K562 (cell line): Measurements from ENCODE around the gene WASL. TPM values are rescaled to one million over a fixed set of nuclear protein-coding genes. Genes with fewer than 3 reads are reported as not detected.

Experiments
- ATAC-seq: fragments of 200-7000 bp; cut with Tn5 transposase; 3 replicates; pipeline ENCODE4 v1.9.1; 2020; ENCODE audit warnings: moderate library complexity
- BruUV-seq: library from RNA; stranded (reverse); fragments of 400-500 nt; replicated peaks from 2 replicates; lab custom pipeline; 2021; lab: Mats Ljungman, UMichigan
- CTCF ChIA-PET: fragments of 300-600 bp; formaldehyde crosslinking; extraction: SDS; loops from one replicate; lab custom pipeline; 2021; ENCODE audit warnings: low intra/inter-chr PET ratio; lab: Yijun Ruan, JAX
- POLR2A ChIA-PET: fragments of 300-600, 350-650 bp; sonication (Branson Sonifier 250); formaldehyde crosslinking; extraction: SDS; loops from one replicate; lab custom pipeline; 2021; ENCODE audit warnings: antibody characterized with exemption, inconsistent platforms; lab: Yijun Ruan, JAX
- DNase-seq, 4 experiments: peaks; one replicate each; pipeline versions ENCODE4 v3.0.0 to v3.0.0-alpha.2; 2011 to 2018; ENCODE audit warnings: low spot score in 3 of 4, mixed read lengths in 3 of 4; ENCODE audit errors: extremely low read depth in 1 of 4
- FAIRE-seq: peaks from 2 replicates; lab custom pipeline; 2011; peaks lifted over from hg19 to GRCh38; lab: Jason Lieb, UNC
- H2AFZ ChIP-seq: 2 replicates; pipeline ENCODE4 v1.6.0; 2011; ENCODE audit warnings: low read depth, low read length, control low read depth, inconsistent platforms
- H3K27ac ChIP-seq: fragments of 200-600 bp; 3 replicates; pipeline ENCODE4 v1.8.0; 2011; ENCODE audit warnings: low read depth, mild to moderate bottlenecking, control low read depth, inconsistent platforms, low read length, moderate library complexity, mixed read lengths; ENCODE audit errors: extremely low read depth
- H3K27me3 ChIP-seq, 2 experiments: fragments of 300-600 bp in 1 of 2; 2 replicates in 1 of 2; 3 replicates in 1 of 2; pipeline versions ENCODE4 v1.6.0 to v1.8.0; 2011; ENCODE audit warnings: inconsistent platforms in 2 of 2, low read length in 2 of 2, mild to moderate bottlenecking in 1 of 2, mixed read lengths in 1 of 2, moderate library complexity in 1 of 2; ENCODE audit not compliant: control insufficient read depth in 2 of 2, insufficient read depth in 2 of 2
- H3K36me3 ChIP-seq: fragments of 300-600 bp; 3 replicates; pipeline ENCODE4 v1.8.0; 2011; ENCODE audit warnings: mild to moderate bottlenecking, low read length, inconsistent platforms; ENCODE audit not compliant: control insufficient read depth, insufficient read depth
- H3K4me1 ChIP-seq, 2 experiments: fragments of 200-600 bp in 1 of 2; replicated peaks in 1 of 2; 2 replicates in 1 of 2; 3 replicates in 1 of 2; pipeline versions ENCODE4 v1.5.1 to v1.8.0; 2011; ENCODE audit warnings: inconsistent platforms in 2 of 2, low read length in 2 of 2, mild to moderate bottlenecking in 1 of 2, mixed read lengths in 1 of 2, moderate library complexity in 1 of 2; ENCODE audit not compliant: control insufficient read depth in 2 of 2, insufficient read depth in 2 of 2
- H3K4me2 ChIP-seq: 2 replicates; pipeline ENCODE4 v1.6.1; 2011; ENCODE audit warnings: low read length, control low read depth, inconsistent platforms, mixed read lengths; ENCODE audit not compliant: insufficient read depth
- H3K4me3 ChIP-seq: fragments of 200-600 bp; sonication (generic), shearing (Covaris generic); 2 replicates; pipeline ENCODE4 v1.5.1; 2016; ENCODE audit warnings: control low read depth, inconsistent platforms
- H3K79me2 ChIP-seq: fragments of 200-600 bp; 3 replicates; pipeline ENCODE4 v1.8.0; 2011; ENCODE audit warnings: low read length, inconsistent platforms; ENCODE audit not compliant: control insufficient read depth, insufficient read depth
- H3K9ac ChIP-seq, 2 experiments: 2 replicates each; pipeline versions ENCODE4 v1.6.0 to v1.6.1; 2011; ENCODE audit warnings: low read depth in 2 of 2, low read length in 2 of 2, control low read depth in 1 of 2, inconsistent platforms in 1 of 2, mild to moderate bottlenecking in 1 of 2, mixed read lengths in 1 of 2; ENCODE audit not compliant: insufficient read depth in 1 of 2
- H3K9me1 ChIP-seq: one replicate; pipeline ENCODE4 v1.6.0; 2011; ENCODE audit warnings: inconsistent platforms, mild to moderate bottlenecking, low read length, moderate library complexity; ENCODE audit not compliant: control insufficient read depth, insufficient read depth
- H3K9me3 ChIP-seq: replicated peaks from 2 replicates; pipeline ENCODE4 v1.5.1; 2011; ENCODE audit warnings: low read depth, low read length, inconsistent platforms; ENCODE audit not compliant: control insufficient read depth, insufficient read depth
- H4K20me1 ChIP-seq: replicated peaks from 2 replicates; pipeline ENCODE4 v1.6.1; 2011; ENCODE audit warnings: low read length, inconsistent platforms, mixed read lengths; ENCODE audit not compliant: control insufficient read depth, insufficient read depth
- ETS2 ChIP-seq: IDR thresholded peaks from 2 replicates; pipeline ENCODE4 v1.6.1; 2016; ENCODE audit warnings: borderline replicate concordance, missing genetic modification characterization, mild to moderate bottlenecking, moderate library complexity, missing compliant biosample characterization; ENCODE audit not compliant: poor library complexity, severe bottlenecking
- GATAD2A ChIP-seq: fragments of 450-650 bp; IDR thresholded peaks from 2 replicates; pipeline ENCODE4 v1.6.1; 2017
- MTA3 ChIP-seq: fragments of 450-650 bp; formaldehyde crosslinking; IDR thresholded peaks from 2 replicates; pipeline ENCODE4 v1.6.1; 2017; ENCODE audit warnings: mild to moderate bottlenecking, borderline replicate concordance
- SNRNP70 ChIP-seq: fragments of 200-400 bp; formaldehyde crosslinking; optimal IDR thresholded peaks from 2 replicates; pipeline ENCODE3; 2017; ENCODE audit warnings: low read depth, low read length
- THRAP3 ChIP-seq: fragments of 450-650 bp; IDR thresholded peaks from 2 replicates; pipeline ENCODE4 v1.6.1; 2016; ENCODE audit warnings: mild to moderate bottlenecking, inconsistent platforms, borderline replicate concordance
- ZNF384 ChIP-seq: IDR thresholded peaks from 2 replicates; pipeline ENCODE4 v1.6.1; 2012; ENCODE audit warnings: low read depth, low read length, improper control_type of control experiment
- WGBS: fragments of 100-300 bp; shearing (Covaris generic); methylation state at CpG from one replicate; pipeline ENCODE4 v1.1.6; 2016; ENCODE audit warnings: low coverage, mixed read lengths; ENCODE audit not compliant: insufficient coverage; ENCODE audit errors: missing lambda C conversion rate; 5-methylcytosine and 5-hydroxymethylcytosine counted together
- in situ Hi-C: fragments of 300-500 bp; cut with MboI; formaldehyde crosslinking; loops from 4 replicates; pipeline ENCODE4 v1.15.0; 2018; ENCODE audit warnings: inconsistent platforms, mixed read lengths
- intact Hi-C: fragments of 100-400 bp; cut with micrococcal nuclease; formaldehyde crosslinking; loops from 2 replicates; pipeline ENCODE4 v1.14.2; 2022
- polyA plus RNA-seq, 8 experiments: library from polyadenylated mRNA; depleted of rRNA in 4 of 8; stranded (reverse) in 5 of 8; unstranded in 3 of 8; fragments of >200 nt; fragmentation: Nextera tagmentation in 2 of 8; fragmentation: Illumina TruSeq in 1 of 8; extraction: Ambion mirVana in 2 of 8; extraction: Trizol in 1 of 8; gene quantifications; 2 replicates each; pipeline versions ENCODE4 v1.2.1 to v1.2.3, GENCODE V29; 2011 to 2014; ENCODE audit warnings: inconsistent platforms in 1 of 8, missing spikeins in 1 of 8
- total RNA-seq, 7 experiments: library from RNA; depleted of rRNA in 6 of 7; stranded (reverse); fragments of >200 nt in 6 of 7; fragmentation: Illumina TruSeq in 2 of 7; extraction: Trizol in 2 of 7; gene quantifications; 2 replicates each; pipeline versions ENCODE4 v1.2.1 to v1.2.3, GENCODE V29; 2011 to 2021; ENCODE audit warnings: low replicate concordance in 1 of 7
- TF ChIP-seq, protein P1 (sequence below): sonication (generic); IDR thresholded peaks from 2 replicates; pipeline ENCODE4 v1.6.1; 2016
- TF ChIP-seq, protein P2 (sequence below): IDR thresholded peaks from 2 replicates; pipeline ENCODE4 v1.6.1; 2016; ENCODE audit warnings: missing genetic modification characterization, missing compliant biosample characterization

The WASL gene
- total and polyA plus RNA-seq, 9 of the 15 experiments (the other 6 are each of a cell fraction or from before 2014, with no cell fraction given): 3.2 to 13.9 (median 8.3) TPM

DNA sequence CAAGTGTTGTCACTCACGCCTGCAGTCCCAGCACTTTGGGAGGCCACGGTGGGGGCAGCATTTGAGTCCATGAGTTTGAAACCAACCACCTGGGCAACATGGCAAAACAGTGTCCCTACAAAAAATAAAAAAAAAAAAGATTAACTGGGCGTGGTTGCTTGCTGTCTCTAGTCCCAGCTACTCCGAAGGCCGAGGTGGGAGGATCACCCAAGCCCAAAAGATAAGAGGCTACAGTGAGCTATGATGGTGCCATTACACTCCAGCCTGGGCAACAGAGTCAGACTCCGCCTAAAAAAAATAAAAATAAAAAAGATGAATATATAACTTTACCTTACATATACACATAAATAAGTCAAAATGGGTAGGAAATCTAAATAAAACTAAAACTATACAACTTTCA is 95.6 kb downstream of the WASL start:
- TF ChIP-seq, protein P1, sequence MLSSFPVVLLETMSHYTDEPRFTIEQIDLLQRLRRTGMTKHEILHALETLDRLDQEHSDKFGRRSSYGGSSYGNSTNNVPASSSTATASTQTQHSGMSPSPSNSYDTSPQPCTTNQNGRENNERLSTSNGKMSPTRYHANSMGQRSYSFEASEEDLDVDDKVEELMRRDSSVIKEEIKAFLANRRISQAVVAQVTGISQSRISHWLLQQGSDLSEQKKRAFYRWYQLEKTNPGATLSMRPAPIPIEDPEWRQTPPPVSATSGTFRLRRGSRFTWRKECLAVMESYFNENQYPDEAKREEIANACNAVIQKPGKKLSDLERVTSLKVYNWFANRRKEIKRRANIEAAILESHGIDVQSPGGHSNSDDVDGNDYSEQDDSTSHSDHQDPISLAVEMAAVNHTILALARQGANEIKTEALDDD: 0 out of 2 replicates have a peak, but pooled peaks have one; percentile 25
- TF ChIP-seq, protein P2, sequence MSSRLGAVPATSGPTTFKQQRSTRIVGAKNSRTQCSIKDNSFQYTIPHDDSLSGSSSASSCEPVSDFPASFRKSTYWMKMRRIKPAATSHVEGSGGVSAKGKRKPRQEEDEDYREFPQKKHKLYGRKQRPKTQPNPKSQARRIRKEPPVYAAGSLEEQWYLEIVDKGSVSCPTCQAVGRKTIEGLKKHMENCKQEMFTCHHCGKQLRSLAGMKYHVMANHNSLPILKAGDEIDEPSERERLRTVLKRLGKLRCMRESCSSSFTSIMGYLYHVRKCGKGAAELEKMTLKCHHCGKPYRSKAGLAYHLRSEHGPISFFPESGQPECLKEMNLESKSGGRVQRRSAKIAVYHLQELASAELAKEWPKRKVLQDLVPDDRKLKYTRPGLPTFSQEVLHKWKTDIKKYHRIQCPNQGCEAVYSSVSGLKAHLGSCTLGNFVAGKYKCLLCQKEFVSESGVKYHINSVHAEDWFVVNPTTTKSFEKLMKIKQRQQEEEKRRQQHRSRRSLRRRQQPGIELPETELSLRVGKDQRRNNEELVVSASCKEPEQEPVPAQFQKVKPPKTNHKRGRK (tag): no peak
- TF ChIP-seq ZNF384 (peak; percentile 62; the same call in 1 of the 2 replicates), THRAP3 (no peak), MTA3 (no peak), ETS2 (no peak), SNRNP70 (no peak), GATAD2A (no peak)
- intact Hi-C loops: no loop called here
- Histone ChIP-seq H3K9me1 (no peaks in the 10 kb centered on the region), H3K9ac (no peak overlapping the region), H3K36me3 (no peaks in the 10 kb centered on the region), H3K27ac (no peak overlapping the region), H3K27me3 (peaks cover 4 to 5% of the 10 kb centered on the region in 2 experiments; a peak in 4 of 5 replicates), H3K4me1 (no peaks in the 10 kb centered on the region; a peak in 1 of 5 replicates), H3K4me3 (no peak overlapping the region), H3K79me2 (no peaks in the 10 kb centered on the region), H2AFZ (no peak overlapping the region), H3K9me3 (no peaks in the 10 kb centered on the region), H4K20me1 (no peaks in the 10 kb centered on the region), H3K4me2 (no peak overlapping the region)
- FAIRE-seq: no peak
- peak in 1 of 4 experiments; percentile 41 for DNase-seq
- in situ Hi-C loops: no loop called here
- BruUV-seq: no TSS peak
- ATAC-seq: peak; percentile 57
- ChIA-PET CTCF (no interaction called here), POLR2A (interaction anchor here (0.6 to 1.1 kb wide), 3 partner anchors 11 to 27 kb away, joined by 3 to 4 read pairs (median 3); no protein-coding TSS in a partner anchor)
- WGBS: 5% methylated on average over 6 of the region's 6 CpGs
